HCT116 (cell line): ENCODE measurements around the gene FICD.

ENCODE experiments used
- CEBPB ChIP-seq: IDR thresholded peaks from 2 replicates; pipeline ENCODE4 v1.6.1; 2012; ENCODE audit warnings: low read depth
- POLR2A ChIP-seq: IDR thresholded peaks from 2 replicates; pipeline ENCODE4 v1.7.0; 2011; ENCODE audit warnings: borderline replicate concordance; ENCODE audit not compliant: insufficient read depth, insufficient read length; ENCODE audit errors: extremely low read depth
- POLR2AphosphoS5 ChIP-seq: IDR thresholded peaks from 2 replicates; pipeline ENCODE4 v1.6.1; 2011; ENCODE audit warnings: mild to moderate bottlenecking, low read depth, low read length, moderate library complexity
- RAD21 ChIP-seq: IDR thresholded peaks from 2 replicates; pipeline ENCODE4 v1.6.1; 2012; ENCODE audit warnings: low read depth, mild to moderate bottlenecking
- SIN3A ChIP-seq: IDR thresholded peaks from 2 replicates; pipeline ENCODE4 v1.6.1; 2012; ENCODE audit warnings: low read depth
- SP1 ChIP-seq: IDR thresholded peaks from 2 replicates; pipeline ENCODE4 v1.6.1; 2012; ENCODE audit warnings: low read depth
- TF ChIP-seq, protein P1 (sequence below), 3 experiments: fragments of 200-600 bp in 1 of 3; sonication (generic) in 1 of 3; IDR thresholded peaks in 2 of 3; conservative IDR thresholded peaks in 1 of 3; 2 replicates each; pipeline ENCODE4 v1.5.1; 2012 to 2017; ENCODE audit warnings: low read depth in 2 of 3, low read length in 2 of 3, antibody characterized with exemption in 1 of 3, borderline replicate concordance in 1 of 3, control low read depth in 1 of 3, mild to moderate bottlenecking in 1 of 3, mixed read lengths in 1 of 3, mixed run types in 1 of 3, moderate library complexity in 1 of 3; ENCODE audit not compliant: insufficient read depth in 1 of 3
- TF ChIP-seq, protein P2 (sequence below): IDR thresholded peaks from 2 replicates; pipeline ENCODE4 v1.6.1; 2012
- TF ChIP-seq, protein P3 (sequence below): IDR thresholded peaks from 2 replicates; pipeline ENCODE4 v1.6.1; 2012

DNA sequence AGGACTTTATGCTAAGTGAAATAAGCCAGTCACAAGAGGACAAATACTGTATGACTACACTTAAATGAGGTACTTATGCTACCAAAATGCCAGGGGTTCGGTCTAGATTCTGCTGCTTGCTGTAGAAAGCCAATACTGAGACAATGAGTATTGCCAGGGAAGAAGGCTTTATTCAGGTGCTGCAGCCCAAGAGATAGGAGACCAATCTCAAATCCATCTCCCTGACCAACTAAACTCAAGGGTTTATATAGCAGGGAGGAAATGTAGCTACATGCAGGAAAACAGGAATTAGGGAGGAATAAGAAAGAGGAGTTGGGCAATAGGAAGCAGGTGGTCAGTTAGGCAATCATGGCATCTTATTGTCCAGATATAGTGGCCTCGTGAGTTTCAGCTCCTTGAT is 12.2 kb upstream of the FICD start:
- TF ChIP-seq, protein P1, sequence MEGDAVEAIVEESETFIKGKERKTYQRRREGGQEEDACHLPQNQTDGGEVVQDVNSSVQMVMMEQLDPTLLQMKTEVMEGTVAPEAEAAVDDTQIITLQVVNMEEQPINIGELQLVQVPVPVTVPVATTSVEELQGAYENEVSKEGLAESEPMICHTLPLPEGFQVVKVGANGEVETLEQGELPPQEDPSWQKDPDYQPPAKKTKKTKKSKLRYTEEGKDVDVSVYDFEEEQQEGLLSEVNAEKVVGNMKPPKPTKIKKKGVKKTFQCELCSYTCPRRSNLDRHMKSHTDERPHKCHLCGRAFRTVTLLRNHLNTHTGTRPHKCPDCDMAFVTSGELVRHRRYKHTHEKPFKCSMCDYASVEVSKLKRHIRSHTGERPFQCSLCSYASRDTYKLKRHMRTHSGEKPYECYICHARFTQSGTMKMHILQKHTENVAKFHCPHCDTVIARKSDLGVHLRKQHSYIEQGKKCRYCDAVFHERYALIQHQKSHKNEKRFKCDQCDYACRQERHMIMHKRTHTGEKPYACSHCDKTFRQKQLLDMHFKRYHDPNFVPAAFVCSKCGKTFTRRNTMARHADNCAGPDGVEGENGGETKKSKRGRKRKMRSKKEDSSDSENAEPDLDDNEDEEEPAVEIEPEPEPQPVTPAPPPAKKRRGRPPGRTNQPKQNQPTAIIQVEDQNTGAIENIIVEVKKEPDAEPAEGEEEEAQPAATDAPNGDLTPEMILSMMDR (IDR thresholded peaks at IDR 0.05 in 2 of 3, conservative IDR thresholded peaks at IDR 0.05 in 1 of 3; ENCODE audit: borderline replicate concordance in 1 of 3, insufficient read depth in 1 of 3, low read depth in 2 of 3, low read length in 2 of 3) = no peak
- TF ChIP-seq, protein P2, sequence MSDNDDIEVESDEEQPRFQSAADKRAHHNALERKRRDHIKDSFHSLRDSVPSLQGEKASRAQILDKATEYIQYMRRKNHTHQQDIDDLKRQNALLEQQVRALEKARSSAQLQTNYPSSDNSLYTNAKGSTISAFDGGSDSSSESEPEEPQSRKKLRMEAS = no peak
- TF ChIP-seq SIN3A = no peak
- no peak for TF ChIP-seq RAD21
- no peak for TF ChIP-seq CEBPB
- no peak for TF ChIP-seq POLR2AphosphoS5
- TF ChIP-seq SP1 = no peak
- no peak for TF ChIP-seq POLR2A
- TF ChIP-seq, protein P3, sequence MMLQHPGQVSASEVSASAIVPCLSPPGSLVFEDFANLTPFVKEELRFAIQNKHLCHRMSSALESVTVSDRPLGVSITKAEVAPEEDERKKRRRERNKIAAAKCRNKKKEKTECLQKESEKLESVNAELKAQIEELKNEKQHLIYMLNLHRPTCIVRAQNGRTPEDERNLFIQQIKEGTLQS = no peak
